ENCODE data around the gene QRFP.
"Not testable (repeated sequence)": the region's sequence is repeated elsewhere in the genome, so short reads cannot be mapped to it uniquely, and the experiment has no call there.

Gene QRFP

DNA sequence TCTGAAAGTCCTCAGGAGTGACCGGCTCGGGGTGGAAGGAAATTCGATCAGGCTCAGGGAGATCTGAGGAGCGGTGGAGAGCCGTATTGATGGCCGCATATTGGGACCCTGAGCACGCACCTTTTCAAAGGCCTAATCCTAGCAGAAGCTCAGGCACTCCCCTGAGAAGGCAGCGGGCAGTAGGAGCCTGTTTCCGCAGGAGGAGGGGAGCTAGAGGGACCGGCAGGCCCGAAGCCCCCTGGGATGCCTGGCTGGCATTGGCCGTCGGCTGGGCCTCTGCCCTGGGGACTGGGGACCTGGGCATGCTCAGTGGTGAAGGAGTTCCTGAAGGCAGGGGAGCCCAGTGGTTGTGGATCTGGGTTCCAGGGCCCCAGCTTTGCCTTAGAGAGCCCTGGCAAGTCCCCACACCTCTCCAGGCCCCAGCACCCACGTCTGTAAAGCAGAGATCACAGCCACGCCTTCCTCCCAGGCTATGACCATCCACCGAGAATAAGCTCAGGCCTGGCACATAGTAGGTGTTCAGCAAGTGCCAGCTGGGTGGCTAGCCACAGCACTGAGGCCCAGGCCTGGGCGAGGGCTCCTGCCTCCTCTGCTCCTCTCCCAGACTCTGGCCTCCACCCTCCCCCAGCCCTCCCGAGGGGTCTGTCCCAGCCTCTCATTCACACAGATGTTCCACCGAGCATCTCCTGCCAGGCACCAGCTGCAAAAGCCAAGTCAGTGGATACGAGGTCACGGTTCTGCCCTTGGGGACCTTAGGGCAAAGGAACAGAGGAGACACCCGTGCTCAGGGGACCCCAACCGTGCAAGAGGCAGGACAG is 17.2 kb upstream of the QRFP start:
- no peak overlapping the region for H3K4me2 ChIP-seq (ENCODE audit: low read depth, low read length, poor library complexity, severe bottlenecking)
- H3K9me2 ChIP-seq (replicated peaks; ENCODE audit: insufficient read depth, low read length), result no peaks in the 10 kb centered on the region
- no peaks in the 10 kb centered on the region for H3K79me2 ChIP-seq (ENCODE audit: insufficient read depth, low read length)
- H3K27me3 ChIP-seq (ENCODE audit: low read length), result no peaks in the 10 kb centered on the region
- no peak overlapping the region for H3K27ac ChIP-seq (ENCODE audit: low read depth, low read length)
- H3K9me3 ChIP-seq (ENCODE audit: insufficient read depth, low read length), result no peaks in the 10 kb centered on the region
- no peaks in the 10 kb centered on the region; the same call in 1 of the 2 replicates for H4K20me1 ChIP-seq (ENCODE audit: low read depth, low read length)
- H3F3A ChIP-seq (ENCODE audit: insufficient read depth), result no peaks in the 10 kb centered on the region
- H2AFZ ChIP-seq (ENCODE audit: low read depth, low read length, severe bottlenecking), result no peak overlapping the region
- no peak overlapping the region for H3K9ac ChIP-seq (ENCODE audit: low read length)
- H3K4me3 ChIP-seq (ENCODE audit: insufficient read depth, low read length, poor library complexity, severe bottlenecking), result no peak overlapping the region
- TF ChIP-seq, protein P1, sequence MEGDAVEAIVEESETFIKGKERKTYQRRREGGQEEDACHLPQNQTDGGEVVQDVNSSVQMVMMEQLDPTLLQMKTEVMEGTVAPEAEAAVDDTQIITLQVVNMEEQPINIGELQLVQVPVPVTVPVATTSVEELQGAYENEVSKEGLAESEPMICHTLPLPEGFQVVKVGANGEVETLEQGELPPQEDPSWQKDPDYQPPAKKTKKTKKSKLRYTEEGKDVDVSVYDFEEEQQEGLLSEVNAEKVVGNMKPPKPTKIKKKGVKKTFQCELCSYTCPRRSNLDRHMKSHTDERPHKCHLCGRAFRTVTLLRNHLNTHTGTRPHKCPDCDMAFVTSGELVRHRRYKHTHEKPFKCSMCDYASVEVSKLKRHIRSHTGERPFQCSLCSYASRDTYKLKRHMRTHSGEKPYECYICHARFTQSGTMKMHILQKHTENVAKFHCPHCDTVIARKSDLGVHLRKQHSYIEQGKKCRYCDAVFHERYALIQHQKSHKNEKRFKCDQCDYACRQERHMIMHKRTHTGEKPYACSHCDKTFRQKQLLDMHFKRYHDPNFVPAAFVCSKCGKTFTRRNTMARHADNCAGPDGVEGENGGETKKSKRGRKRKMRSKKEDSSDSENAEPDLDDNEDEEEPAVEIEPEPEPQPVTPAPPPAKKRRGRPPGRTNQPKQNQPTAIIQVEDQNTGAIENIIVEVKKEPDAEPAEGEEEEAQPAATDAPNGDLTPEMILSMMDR (IDR thresholded peaks at IDR 0.05; ENCODE audit: insufficient read depth, low read length, poor library complexity, severe bottlenecking), result no peak
- TF ChIP-seq EZH2phosphoT487 (conservative IDR thresholded peaks at IDR 0.05; ENCODE audit: low read length), result no peak
- no peaks in the 10 kb centered on the region for H3K36me3 ChIP-seq (ENCODE audit: low read length)

DNA sequence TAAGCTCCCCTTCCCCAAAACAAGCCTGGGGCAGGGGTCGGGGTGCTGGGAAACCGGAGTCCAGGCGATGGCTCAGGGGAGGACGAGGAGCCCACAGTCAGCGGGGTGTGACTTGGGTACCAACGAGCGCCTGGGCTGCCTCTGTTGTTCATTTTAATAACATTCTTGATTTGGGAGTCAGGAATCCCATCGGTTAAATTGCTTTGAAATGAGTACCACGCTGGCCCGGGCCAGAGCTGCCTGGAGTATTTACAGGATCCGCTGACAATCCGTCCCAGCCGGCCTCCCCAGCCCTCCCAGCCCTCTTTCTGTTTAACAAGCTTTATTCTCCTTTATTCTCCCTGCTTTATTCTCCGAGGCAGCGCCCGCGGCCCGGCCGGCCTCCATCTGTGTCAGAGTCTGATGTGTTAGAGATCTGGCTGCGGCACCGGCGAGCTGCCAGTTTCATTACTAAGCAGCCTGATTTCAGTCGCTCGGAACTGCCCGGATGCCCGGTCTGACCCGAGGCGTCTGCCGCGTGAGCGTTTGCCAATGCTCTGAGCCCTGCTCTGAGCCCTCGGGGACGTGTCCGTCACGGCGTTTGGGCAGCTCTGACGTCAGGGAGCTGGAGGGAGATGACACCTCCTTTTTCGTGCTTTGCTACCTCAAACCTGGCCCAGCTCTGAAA is 16.5 kb upstream of the QRFP start:
- no peaks in the 10 kb centered on the region for H3K27me3 ChIP-seq (ENCODE audit: low read length)
- H3K36me3 ChIP-seq (ENCODE audit: low read length), result no peaks in the 10 kb centered on the region
- no peak overlapping the region for H2AFZ ChIP-seq (ENCODE audit: low read depth, low read length, severe bottlenecking)
- no peak overlapping the region for H3K9ac ChIP-seq (ENCODE audit: low read length)
- no peak overlapping the region for H3K27ac ChIP-seq (ENCODE audit: low read depth, low read length)
- no peaks in the 10 kb centered on the region for H3K9me3 ChIP-seq (ENCODE audit: insufficient read depth, low read length)
- no peaks in the 10 kb centered on the region for H3F3A ChIP-seq (ENCODE audit: insufficient read depth)
- no peaks in the 10 kb centered on the region for H3K79me2 ChIP-seq (ENCODE audit: insufficient read depth, low read length)
- no peaks in the 10 kb centered on the region; the same call in 1 of the 2 replicates for H4K20me1 ChIP-seq (ENCODE audit: low read depth, low read length)
- TF ChIP-seq, protein P1 (IDR thresholded peaks at IDR 0.05; ENCODE audit: insufficient read depth, low read length, poor library complexity, severe bottlenecking), result no peak
- no peak for TF ChIP-seq EZH2phosphoT487 (conservative IDR thresholded peaks at IDR 0.05; ENCODE audit: low read length)
- H3K9me2 ChIP-seq (replicated peaks; ENCODE audit: insufficient read depth, low read length), result no peaks in the 10 kb centered on the region
- no peak overlapping the region for H3K4me2 ChIP-seq (ENCODE audit: low read depth, low read length, poor library complexity, severe bottlenecking)
- H3K4me3 ChIP-seq (ENCODE audit: insufficient read depth, low read length, poor library complexity, severe bottlenecking), result no peak overlapping the region

DNA sequence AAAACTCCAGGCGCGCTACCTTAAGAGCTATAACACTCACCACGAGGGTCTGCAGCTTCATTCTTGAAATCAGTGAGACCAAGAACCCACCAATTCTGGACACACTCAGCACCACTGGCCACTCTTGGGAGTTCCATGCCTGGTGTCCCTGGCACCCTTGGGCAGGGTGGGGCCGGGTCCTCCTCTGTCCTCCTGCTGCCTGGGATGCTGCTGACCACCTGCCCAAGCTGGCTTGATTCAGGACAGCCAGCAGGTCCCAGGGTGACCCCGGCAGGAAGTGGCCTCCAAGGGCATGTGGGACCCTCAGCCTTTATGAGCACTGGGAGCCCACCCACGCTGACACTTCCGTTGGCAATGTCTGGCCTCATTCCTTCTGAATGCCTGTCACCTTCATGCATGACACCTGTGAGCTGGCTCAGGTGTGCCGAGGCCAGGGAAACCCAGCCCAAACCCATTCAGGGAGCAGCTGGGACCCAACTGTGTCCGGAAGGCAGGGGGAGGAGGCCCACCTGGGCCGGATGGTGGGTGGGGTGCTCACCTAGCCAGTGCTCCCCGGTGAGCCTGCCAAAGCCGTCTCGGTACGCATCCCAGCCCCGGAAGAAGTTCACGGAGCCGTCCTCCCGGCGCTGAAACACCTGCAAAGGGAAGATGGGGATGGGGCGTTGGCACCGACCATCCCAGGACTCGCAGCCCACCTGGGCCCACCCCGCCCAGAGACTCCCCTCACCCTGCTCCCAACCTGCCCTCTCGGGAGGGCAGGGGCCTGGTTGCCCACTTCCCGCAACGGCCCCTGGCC is 14.8 kb upstream of the QRFP start:
- Histone ChIP-seq H3F3A (ENCODE audit: insufficient read depth) (no peaks in the 10 kb centered on the region), H3K4me3 (ENCODE audit: insufficient read depth, low read length, poor library complexity, severe bottlenecking) (no peak overlapping the region), H3K27ac (ENCODE audit: low read depth, low read length) (no peak overlapping the region), H3K9ac (ENCODE audit: low read length) (no peak overlapping the region), H3K9me2 (replicated peaks; ENCODE audit: insufficient read depth, low read length) (no peaks in the 10 kb centered on the region), H3K9me3 (ENCODE audit: insufficient read depth, low read length) (no peaks in the 10 kb centered on the region), H2AFZ (ENCODE audit: low read depth, low read length, severe bottlenecking) (no peak overlapping the region), H3K36me3 (ENCODE audit: low read length) (no peaks in the 10 kb centered on the region), H3K27me3 (ENCODE audit: low read length) (no peaks in the 10 kb centered on the region), H4K20me1 (ENCODE audit: low read depth, low read length) (no peaks in the 10 kb centered on the region), H3K79me2 (ENCODE audit: insufficient read depth, low read length) (no peaks in the 10 kb centered on the region), H3K4me2 (ENCODE audit: low read depth, low read length, poor library complexity, severe bottlenecking) (no peak overlapping the region)
- TF ChIP-seq, protein P1 (IDR thresholded peaks at IDR 0.05; ENCODE audit: insufficient read depth, low read length, poor library complexity, severe bottlenecking), result no peak
- TF ChIP-seq EZH2phosphoT487 (conservative IDR thresholded peaks at IDR 0.05; ENCODE audit: low read length), result no peak

DNA sequence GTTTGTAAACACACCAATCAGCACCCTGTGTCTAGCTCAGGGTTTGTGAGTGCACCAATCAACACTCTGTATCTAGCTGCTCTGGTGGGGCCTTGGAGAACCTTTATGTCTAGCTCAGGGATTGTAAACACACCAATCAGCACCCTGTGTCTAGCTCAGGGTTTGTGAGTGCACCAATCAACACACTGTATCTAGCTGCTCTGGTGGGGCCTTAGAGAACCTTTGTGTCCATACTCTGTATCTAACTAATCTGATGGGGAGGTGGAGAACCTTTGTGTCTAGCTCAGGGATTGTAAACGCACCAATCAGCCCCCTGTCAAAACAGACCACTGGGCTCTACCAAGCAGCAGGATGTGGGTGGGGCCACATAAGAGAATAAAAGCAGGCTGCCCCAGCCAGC is 14.1 kb upstream of the QRFP start:
- not testable (repeated sequence) for H3K27me3 ChIP-seq (ENCODE audit: low read length); H4K20me1 ChIP-seq (ENCODE audit: low read depth, low read length); H3K36me3 ChIP-seq (ENCODE audit: low read length); H3F3A ChIP-seq (ENCODE audit: insufficient read depth); H3K9ac ChIP-seq (ENCODE audit: low read length); H3K79me2 ChIP-seq (ENCODE audit: insufficient read depth, low read length); H3K4me2 ChIP-seq (ENCODE audit: low read depth, low read length, poor library complexity, severe bottlenecking); H2AFZ ChIP-seq (ENCODE audit: low read depth, low read length, severe bottlenecking); H3K9me3 ChIP-seq (ENCODE audit: insufficient read depth, low read length); H3K9me2 ChIP-seq (replicated peaks; ENCODE audit: insufficient read depth, low read length); H3K27ac ChIP-seq (ENCODE audit: low read depth, low read length); H3K4me3 ChIP-seq (ENCODE audit: insufficient read depth, low read length, poor library complexity, severe bottlenecking)

DNA sequence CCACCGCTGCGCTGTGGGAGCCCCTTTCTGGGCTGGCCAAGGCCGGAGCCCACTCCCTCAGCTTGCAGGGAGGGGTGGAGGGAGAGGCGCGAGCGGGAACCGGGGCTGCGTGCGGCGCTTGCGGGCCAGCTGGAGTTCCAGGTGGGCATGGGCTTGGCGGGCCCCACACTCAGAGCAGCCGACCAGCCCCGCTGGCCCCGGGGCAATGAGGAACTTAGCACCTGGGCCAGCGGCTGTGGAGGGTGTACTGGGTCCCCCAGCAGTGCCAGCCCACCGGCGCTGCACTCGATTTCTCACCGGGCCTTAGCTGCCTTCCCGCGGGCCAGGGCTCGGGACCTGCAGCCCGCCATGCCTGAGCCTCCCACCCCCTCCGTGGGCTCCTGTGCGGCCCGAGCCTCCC is 13.4 kb upstream of the QRFP start:
- not testable (repeated sequence) for H3K4me2 ChIP-seq (ENCODE audit: low read depth, low read length, poor library complexity, severe bottlenecking); H3K27me3 ChIP-seq (ENCODE audit: low read length); H3K9ac ChIP-seq (ENCODE audit: low read length); H2AFZ ChIP-seq (ENCODE audit: low read depth, low read length, severe bottlenecking); H3K79me2 ChIP-seq (ENCODE audit: insufficient read depth, low read length); H3K4me3 ChIP-seq (ENCODE audit: insufficient read depth, low read length, poor library complexity, severe bottlenecking); H3K9me3 ChIP-seq (ENCODE audit: insufficient read depth, low read length); H4K20me1 ChIP-seq (ENCODE audit: low read depth, low read length); H3K36me3 ChIP-seq (ENCODE audit: low read length); H3K9me2 ChIP-seq (replicated peaks; ENCODE audit: insufficient read depth, low read length); H3F3A ChIP-seq (ENCODE audit: insufficient read depth); H3K27ac ChIP-seq (ENCODE audit: low read depth, low read length)

Data from SU-DHL-6 (cell line).